ENCODE results near the gene DNAH8.

The DNAH8 gene

GRCh38 chr6:38702558-38703397 lies 12.3 kb upstream of the DNAH8 start, which contains the start of gene GLO1:
Gene GLO1 (minus strand): TSS chr6:38703145. CDS start chr6:38703054, 91 bp downstream.
- peak; percentile 98 for DNase-seq

GRCh38 chr6:38703949-38704590 lies 11.0 kb upstream of the DNAH8 start:
- DNase-seq, result no peak

GRCh38 chr6:38705924-38706323 lies 9.2 kb upstream of the DNAH8 start:
- DNase-seq, result no peak

- no peak for DNase-seq
These were observed 6.6 kb upstream of the DNAH8 start for GRCh38 chr6:38708496-38708895.

- DNase-seq, result peak; percentile 70
These were observed 1.3 kb upstream of the DNAH8 start for GRCh38 chr6:38713812-38714211.

DNA sequence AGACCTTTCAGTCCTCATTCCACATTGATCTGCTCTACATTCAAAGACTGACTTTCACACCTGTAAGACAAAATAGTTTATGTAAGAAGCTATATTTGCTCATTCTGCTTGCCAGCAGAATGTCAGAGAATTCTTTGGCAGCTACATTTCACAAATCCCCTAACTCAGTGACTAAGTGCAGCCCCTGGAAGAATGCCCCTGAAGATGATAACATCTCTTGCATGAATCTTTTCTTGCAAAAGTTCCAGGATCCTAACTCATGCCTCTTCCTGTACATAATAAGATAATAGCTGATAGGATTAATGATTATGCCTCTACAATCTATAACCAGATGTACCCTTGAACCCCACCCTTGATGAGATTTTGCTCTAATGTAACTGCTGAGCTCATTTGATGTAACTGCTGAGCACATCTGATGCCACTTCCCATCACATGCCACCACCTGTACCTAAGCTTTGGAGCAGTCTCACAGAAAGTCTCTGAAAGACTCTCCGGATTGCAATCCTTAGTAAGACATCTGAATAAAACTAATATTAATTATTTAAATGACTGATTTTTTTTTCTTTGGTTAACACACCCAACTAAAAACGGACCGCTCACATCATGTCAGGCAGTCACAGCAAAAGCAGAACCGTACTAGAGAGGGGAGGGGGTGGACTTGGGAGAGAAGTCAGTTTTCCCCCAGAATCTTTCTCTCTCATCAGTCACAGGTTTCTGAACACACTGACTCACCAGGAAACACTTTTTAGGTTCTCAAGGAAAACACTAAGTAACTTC lies 684 bp upstream of the DNAH8 start:
- peak; percentile 34 for DNase-seq

DNA sequence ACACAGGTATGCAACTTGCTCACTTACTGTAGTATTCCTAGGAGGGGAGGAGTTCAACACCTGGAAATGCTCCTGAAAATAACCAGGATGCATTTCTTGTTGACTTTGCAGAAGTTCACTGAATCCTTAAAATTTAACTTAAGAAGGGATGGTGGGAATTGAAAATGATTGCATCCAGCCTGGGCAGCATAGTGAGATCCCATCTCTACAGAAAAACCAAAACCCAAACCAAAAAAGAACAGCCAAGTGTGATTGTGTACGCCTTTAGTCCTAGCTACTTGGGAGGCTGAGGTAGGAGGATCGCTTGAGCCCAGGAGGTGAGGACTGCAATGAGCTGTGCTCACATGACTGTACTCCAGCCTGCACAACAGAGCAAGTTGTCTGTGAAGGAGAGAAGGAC lies 1.7 kb downstream of the DNAH8 start:
- no peak for DNase-seq

DNA sequence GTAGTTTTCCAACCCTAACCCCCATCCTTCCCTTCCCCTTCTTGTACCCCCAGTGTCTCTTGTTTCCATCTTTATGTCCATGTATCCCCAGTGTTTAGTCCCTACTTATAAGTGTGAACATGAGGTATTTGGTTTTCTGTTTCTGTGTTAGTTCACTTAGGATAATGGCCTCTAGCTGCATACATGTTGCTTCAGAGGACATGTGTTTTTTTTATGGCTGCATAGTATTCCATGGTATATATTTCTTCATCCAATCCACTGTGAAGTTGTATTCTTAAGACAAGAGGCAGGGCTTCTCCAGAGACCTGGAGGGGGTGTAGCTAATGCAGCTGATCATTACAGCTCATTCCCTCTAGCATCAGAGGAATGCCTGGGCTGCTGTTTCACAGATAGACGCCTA lies 4.2 kb downstream of the DNAH8 start:
- DNase-seq, result no peak

GRCh38 chr6:38720295-38720694 lies 5.2 kb downstream of the DNAH8 start:
- no peak for DNase-seq

DNA sequence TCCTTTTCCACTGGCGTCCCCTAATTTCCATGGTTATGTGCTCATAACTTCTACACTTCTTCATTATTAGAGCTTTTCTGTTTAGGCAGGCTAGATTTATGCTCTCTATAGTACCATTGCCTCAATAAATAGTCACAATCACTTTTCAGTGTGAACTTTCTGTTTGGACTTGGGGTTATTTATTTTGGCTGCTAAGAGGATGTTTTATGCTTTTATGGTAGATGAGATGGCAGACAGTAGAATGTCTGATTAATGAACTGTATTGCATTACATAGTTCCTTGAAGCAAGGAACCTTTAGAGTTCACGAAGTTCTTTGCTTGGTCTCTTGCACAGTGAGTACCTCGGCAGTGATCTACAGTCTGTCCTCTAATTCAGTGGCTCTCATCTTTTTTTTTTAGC lies 6.9 kb downstream of the DNAH8 start:
- no peak for DNase-seq

DNA sequence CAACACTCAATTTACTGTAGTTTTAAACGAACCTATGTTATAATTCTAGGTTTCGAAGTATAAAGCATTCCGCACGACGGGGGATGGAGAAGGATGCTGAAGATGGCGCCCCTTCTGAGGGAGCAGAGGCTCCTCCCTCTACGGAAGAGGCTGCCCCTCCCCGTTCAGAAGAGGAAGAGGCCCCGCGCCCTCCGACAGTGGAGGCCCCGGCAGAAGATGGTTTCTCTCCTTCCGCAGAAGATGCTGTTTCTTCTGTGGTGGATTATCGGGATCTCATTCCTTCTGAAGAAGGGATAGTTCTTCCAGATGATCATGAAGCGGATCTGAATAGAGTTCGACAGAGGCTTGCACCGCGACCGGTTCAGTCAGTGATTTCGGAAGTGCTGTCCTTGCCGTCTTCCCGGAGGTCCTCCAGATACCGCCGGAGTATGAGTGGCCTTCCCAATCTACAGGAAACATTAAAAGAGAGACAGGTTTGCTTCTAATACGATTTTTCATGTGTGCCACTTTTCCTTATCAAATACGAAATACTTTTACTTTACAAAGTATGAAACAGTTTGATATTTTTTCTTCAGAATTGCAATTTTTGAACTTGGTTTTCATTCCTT lies 7.7 kb downstream of the DNAH8 start:
- DNase-seq, result no peak

DNA sequence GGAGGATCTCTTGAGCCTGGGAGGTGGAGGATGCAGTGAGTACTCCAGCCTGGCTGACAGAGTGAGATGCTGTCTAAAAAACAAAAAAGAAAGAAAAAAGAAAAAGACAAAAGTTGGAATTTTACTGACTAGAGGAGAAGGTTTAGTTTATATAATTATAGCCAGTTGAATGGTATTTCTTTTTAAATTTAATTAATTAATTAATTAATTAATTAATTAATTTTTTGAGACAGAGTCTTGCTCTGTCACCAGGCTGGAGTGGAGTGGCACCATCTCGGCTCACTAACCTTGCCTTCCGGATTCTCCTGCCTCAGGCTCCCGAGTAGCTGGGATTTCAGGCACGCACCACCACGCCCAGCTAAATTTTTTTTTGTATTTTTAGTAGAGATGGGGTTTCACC lies 8.7 kb downstream of the DNAH8 start:
- DNase-seq, result no peak

GRCh38 chr6:38724343-38724742 lies 9.2 kb downstream of the DNAH8 start:
- no peak for DNase-seq

GRCh38 chr6:38725414-38726183 lies 10.5 kb downstream of the DNAH8 start:
- no peak for DNase-seq

- no peak for DNase-seq
These were observed 13.1 kb downstream of the DNAH8 start for GRCh38 chr6:38728203-38728602.

DNA sequence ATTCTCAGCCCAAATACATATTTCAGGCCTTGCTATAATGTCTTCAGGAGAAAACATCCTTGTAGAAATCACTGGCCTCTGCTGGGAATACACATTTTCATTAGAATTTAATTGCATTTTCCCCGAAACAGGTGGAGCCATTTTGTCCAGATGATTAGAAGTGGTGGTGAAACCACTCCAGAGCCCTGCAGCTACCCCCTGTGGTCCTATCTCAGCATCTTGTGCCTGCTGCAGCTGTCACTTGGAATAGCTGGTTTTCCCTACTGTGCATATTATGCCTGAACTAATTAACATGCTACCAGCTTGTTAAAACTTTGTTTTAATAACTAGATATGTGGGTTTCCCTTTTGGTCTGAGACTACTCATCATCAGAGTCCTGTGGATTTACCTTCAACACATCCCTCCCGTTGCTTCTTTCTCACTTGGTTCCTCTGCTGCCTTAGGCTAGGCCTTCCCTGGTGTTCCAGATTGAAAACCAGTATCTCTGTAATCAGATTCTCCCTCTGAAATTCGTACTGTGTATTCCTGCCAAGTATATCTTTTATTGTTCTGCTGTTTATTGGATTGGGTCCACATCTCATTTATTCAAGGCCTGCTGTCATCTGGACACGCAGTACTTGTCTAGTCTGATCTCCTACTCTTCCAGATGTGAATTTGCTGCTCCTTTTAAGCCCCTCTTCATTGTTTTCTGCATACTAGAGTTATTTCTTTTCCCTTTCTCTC lies 15.2 kb downstream of the DNAH8 start:
- no peak for DNase-seq

- no peak for DNase-seq
These were observed 21.8 kb downstream of the DNAH8 start for GRCh38 chr6:38736951-38737350.

DNA sequence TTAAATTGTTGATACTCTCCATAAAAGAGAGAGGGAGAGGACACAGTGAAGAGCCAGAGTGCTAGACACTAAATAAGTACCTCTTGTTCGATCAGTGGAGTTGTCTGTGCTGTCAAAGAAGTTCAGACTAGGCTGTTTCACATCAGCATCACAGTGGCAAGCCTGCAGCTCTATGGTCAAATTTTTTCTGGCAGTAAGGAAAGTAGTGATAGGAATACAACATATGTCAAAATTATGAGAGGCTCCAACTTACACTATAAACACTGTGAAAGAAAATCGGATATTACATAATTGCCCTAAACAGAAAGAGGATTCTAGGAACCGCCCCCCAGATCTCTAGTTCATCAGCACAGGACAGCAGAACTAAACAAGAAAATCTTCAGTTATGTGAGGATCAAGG lies 23.1 kb downstream of the DNAH8 start:
- DNase-seq, result no peak

GRCh38 chr6:38739532-38739931 lies 24.4 kb downstream of the DNAH8 start:
- no peak for DNase-seq

- DNase-seq, result no peak
These were observed 34.4 kb downstream of the DNAH8 start for GRCh38 chr6:38749473-38749872.

GRCh38 chr6:38750968-38751615 lies 36.0 kb downstream of the DNAH8 start:
- DNase-seq, result peak; percentile 44
